ENCODE data around the gene SSBP3.

- TF ChIP-seq CTCF (IDR thresholded peaks at IDR 0.05) (no peak), GATA2 (CRISPR knock-in tag; IDR thresholded peaks at IDR 0.05) (no peak)
Measured at GRCh38 chr1:54326543-54327385, 79.4 kb downstream of the SSBP3 start.
